Ishikawa (cell line): ENCODE results near the gene SF3A1.

Source experiments
- CEBPB ChIP-seq: IDR thresholded peaks from 2 replicates; pipeline ENCODE4 v1.6.1; 2012
- CREB1 ChIP-seq: IDR thresholded peaks from 2 replicates; pipeline ENCODE4 v1.6.1; 2012; ENCODE audit warnings: low read depth
- EGR1 ChIP-seq: IDR thresholded peaks from 2 replicates; pipeline ENCODE4 v1.6.1; 2012
- EP300 ChIP-seq: IDR thresholded peaks from 2 replicates; pipeline ENCODE4 v1.6.1; 2012; ENCODE audit warnings: borderline replicate concordance
- FOXM1 ChIP-seq: IDR thresholded peaks from 2 replicates; pipeline ENCODE4 v1.6.1; 2012; ENCODE audit warnings: low read depth, borderline replicate concordance
- NFIC ChIP-seq: IDR thresholded peaks from 2 replicates; pipeline ENCODE4 v1.6.1; 2012
- RAD21 ChIP-seq: IDR thresholded peaks from 2 replicates; pipeline ENCODE4 v1.6.1; 2012; ENCODE audit warnings: low read depth
- TAF1 ChIP-seq: IDR thresholded peaks from 2 replicates; pipeline ENCODE4 v1.6.1; 2012; ENCODE audit warnings: low read depth, mild to moderate bottlenecking
- TCF12 ChIP-seq: IDR thresholded peaks from 2 replicates; pipeline ENCODE4 v1.6.1; 2012; ENCODE audit warnings: low read depth
- TEAD4 ChIP-seq: IDR thresholded peaks from 2 replicates; pipeline ENCODE4 v1.6.1; 2012
- YY1 ChIP-seq: IDR thresholded peaks from 2 replicates; pipeline ENCODE4 v1.6.1; 2012; ENCODE audit warnings: low read depth
- ZBTB7A ChIP-seq: IDR thresholded peaks from 2 replicates; pipeline ENCODE4 v1.6.1; 2012; ENCODE audit warnings: low read depth
- TF ChIP-seq, protein P1 (sequence below): IDR thresholded peaks from 2 replicates; pipeline ENCODE4 v1.6.1; 2012
- TF ChIP-seq, protein P2 (sequence below): IDR thresholded peaks from 2 replicates; pipeline ENCODE4 v1.6.1; 2012; ENCODE audit warnings: low read depth, mild to moderate bottlenecking
- TF ChIP-seq, protein P3 (sequence below): IDR thresholded peaks from 2 replicates; pipeline ENCODE4 v1.6.1; 2012

Gene SF3A1

DNA sequence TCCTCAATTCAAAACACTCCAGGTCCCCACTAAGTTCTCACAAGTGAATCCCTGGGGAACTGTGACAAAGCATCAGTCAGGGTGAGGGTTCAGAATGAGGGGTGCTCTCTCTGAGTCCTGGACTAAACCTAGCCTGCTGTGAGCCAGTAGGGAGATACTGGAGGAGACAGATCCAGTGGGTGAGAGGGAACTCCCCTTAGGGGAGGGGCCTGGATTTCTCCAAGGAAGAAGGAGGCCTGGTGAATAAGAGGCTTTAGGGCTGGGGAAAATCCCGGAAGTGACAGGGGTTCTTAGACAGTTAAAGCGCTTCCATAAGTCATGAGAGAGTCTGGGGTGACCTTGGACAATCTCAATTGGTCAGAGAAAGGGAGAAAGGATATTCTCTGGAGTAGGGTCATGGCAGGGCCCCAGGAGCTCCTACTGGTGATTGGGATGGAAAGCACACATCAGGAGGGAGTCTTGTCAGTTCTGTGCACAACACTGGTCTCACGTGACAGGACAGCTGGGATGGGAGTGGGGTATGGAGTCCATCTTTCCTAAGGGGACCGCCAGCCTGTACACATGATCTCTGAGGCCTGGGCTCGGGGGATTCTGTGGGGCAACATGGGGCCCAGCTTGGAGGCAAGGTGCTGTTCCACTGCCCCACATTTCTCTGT lies 31.5 kb downstream of the SF3A1 start:
- no peak for TF ChIP-seq NFIC
- TF ChIP-seq TAF1, result no peak
- TF ChIP-seq EP300, result no peak
- TF ChIP-seq RAD21, result no peak
- no peak for TF ChIP-seq ZBTB7A
- TF ChIP-seq YY1, result no peak
- TF ChIP-seq, protein P1, sequence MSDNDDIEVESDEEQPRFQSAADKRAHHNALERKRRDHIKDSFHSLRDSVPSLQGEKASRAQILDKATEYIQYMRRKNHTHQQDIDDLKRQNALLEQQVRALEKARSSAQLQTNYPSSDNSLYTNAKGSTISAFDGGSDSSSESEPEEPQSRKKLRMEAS, result no peak
- no peak for TF ChIP-seq CREB1
- no peak for TF ChIP-seq EGR1
- TF ChIP-seq, protein P2, sequence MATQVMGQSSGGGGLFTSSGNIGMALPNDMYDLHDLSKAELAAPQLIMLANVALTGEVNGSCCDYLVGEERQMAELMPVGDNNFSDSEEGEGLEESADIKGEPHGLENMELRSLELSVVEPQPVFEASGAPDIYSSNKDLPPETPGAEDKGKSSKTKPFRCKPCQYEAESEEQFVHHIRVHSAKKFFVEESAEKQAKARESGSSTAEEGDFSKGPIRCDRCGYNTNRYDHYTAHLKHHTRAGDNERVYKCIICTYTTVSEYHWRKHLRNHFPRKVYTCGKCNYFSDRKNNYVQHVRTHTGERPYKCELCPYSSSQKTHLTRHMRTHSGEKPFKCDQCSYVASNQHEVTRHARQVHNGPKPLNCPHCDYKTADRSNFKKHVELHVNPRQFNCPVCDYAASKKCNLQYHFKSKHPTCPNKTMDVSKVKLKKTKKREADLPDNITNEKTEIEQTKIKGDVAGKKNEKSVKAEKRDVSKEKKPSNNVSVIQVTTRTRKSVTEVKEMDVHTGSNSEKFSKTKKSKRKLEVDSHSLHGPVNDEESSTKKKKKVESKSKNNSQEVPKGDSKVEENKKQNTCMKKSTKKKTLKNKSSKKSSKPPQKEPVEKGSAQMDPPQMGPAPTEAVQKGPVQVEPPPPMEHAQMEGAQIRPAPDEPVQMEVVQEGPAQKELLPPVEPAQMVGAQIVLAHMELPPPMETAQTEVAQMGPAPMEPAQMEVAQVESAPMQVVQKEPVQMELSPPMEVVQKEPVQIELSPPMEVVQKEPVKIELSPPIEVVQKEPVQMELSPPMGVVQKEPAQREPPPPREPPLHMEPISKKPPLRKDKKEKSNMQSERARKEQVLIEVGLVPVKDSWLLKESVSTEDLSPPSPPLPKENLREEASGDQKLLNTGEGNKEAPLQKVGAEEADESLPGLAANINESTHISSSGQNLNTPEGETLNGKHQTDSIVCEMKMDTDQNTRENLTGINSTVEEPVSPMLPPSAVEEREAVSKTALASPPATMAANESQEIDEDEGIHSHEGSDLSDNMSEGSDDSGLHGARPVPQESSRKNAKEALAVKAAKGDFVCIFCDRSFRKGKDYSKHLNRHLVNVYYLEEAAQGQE, result no peak
- TF ChIP-seq, protein P3, sequence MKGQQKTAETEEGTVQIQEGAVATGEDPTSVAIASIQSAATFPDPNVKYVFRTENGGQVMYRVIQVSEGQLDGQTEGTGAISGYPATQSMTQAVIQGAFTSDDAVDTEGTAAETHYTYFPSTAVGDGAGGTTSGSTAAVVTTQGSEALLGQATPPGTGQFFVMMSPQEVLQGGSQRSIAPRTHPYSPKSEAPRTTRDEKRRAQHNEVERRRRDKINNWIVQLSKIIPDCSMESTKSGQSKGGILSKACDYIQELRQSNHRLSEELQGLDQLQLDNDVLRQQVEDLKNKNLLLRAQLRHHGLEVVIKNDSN, result no peak
- TF ChIP-seq TEAD4, result no peak
- TF ChIP-seq FOXM1, result no peak
- no peak for TF ChIP-seq TCF12
- no peak for TF ChIP-seq CEBPB

DNA sequence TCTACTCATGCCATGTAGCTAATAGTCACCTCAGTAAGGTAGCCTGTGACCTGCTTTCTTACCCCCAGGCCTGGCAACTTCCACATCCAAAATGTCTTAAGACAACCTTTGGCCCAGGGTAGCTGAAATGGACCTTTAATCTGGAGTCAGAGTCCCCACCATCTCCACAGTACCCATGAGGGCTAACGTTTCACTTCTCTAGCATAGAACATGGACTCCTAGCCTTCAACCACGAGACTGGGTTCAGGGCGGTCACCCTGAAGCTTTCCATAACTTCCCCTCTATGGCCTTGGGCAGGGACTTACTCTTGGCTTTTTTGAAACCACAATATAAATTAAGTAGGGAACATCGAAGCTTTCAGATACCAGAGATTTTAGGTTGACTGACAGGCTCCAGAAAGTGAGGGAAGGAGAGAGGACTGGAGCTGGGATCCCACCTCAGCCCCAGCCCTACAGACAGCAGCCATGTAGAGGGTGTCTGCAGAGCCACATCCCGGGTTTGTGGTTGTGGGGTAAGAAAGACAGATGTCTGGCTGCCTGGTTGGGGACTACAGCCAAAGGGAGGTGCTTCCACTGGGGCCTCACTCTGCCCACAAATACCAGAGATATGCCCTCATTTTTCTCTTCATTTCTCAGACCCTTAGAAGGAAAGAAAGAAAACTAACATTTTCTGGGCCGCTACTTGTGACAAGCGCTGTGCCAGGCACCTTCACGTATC lies 32.5 kb downstream of the SF3A1 start:
- TF ChIP-seq, protein P1, result no peak
- TF ChIP-seq, protein P3, result no peak
- no peak for TF ChIP-seq CEBPB
- TF ChIP-seq EGR1, result no peak
- TF ChIP-seq ZBTB7A, result no peak
- TF ChIP-seq CREB1, result no peak
- TF ChIP-seq TCF12, result no peak
- TF ChIP-seq TEAD4, result no peak
- no peak for TF ChIP-seq FOXM1
- no peak for TF ChIP-seq TAF1
- no peak for TF ChIP-seq NFIC
- TF ChIP-seq, protein P2, result no peak
- TF ChIP-seq RAD21, result no peak
- no peak for TF ChIP-seq YY1
- no peak for TF ChIP-seq EP300

DNA sequence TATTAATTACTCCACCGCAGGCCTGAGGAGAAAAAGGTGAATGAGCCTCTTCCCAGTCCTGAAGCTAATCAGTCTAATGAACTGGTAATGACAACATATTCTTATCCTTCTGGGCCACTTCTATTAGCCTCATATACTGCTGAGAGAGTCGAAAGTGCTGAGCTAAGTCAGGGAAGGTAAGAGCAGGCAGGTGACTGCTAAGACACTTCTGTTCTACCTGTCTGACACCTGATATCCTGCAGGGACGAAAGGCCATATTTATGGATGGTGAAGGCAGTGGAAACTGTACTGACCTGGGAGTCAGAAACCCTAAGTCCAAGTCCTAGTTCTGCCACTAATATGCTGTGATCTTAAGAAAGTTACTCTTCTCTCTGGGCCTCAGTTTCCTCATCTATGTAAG lies 33.4 kb downstream of the SF3A1 start:
- TF ChIP-seq, protein P3, result no peak

DNA sequence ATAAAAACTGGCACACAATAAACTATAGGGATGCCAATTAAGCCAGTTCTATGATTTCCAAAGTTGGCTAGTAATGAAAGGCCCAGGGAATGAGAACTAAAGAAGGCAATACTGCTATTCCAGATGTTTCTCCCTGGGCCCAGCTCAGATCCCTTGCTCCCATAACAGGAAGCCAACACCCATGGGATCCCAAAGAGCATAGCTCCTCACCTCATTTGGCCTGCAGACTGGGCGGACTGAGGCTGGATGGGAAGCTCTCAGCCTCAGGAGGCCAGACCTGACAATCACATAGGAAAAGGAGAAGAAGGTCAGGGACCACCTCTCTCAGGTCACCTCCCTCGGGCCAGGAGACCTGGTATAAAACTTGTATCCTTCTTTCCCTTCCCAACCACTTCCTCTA lies 35.2 kb downstream of the SF3A1 start:
- TF ChIP-seq, protein P1, result no peak
- TF ChIP-seq, protein P2, result no peak
- TF ChIP-seq TEAD4, result no peak
- no peak for TF ChIP-seq RAD21
- no peak for TF ChIP-seq FOXM1
- no peak for TF ChIP-seq ZBTB7A
- TF ChIP-seq, protein P3, result no peak
- no peak for TF ChIP-seq YY1
- TF ChIP-seq EP300, result no peak
- TF ChIP-seq TCF12, result no peak
- TF ChIP-seq CEBPB, result no peak
- no peak for TF ChIP-seq EGR1
- TF ChIP-seq NFIC, result no peak
- no peak for TF ChIP-seq TAF1
